Measurements from ENCODE around the gene VTI1A. TPM values are rescaled to one million over a fixed set of nuclear protein-coding genes. Genes with fewer than 3 reads are reported as not detected.

VTI1A gene
- total and polyA plus RNA-seq, 9 of the 15 experiments (the other 6 are each of a cell fraction or from before 2014, with no cell fraction given): 9.3 to 21.4 (median 16.0) TPM

- H3K4me3 ChIP-seq: no peak overlapping the region
- no peaks in the 10 kb centered on the region for H3K9me3 ChIP-seq (replicated peaks; ENCODE audit: control insufficient read depth, insufficient read depth, low read depth, low read length)
- no peak overlapping the region for H2AFZ ChIP-seq (ENCODE audit: low read depth, low read length)
- DNase-seq (ENCODE audit: extremely low read depth in 1 of 4, low spot score in 3 of 4) (no peak), FAIRE-seq (no peak), ATAC-seq (no peak)
- no peaks in the 10 kb centered on the region for H3K27me3 ChIP-seq (ENCODE audit: control insufficient read depth in 2 of 2, insufficient read depth in 2 of 2, low read length in 2 of 2)
- POLR2A ChIA-PET: no interaction called here
- H3K9me1 ChIP-seq (ENCODE audit: control insufficient read depth, insufficient read depth, low read length): no peaks in the 10 kb centered on the region
- H3K36me3 ChIP-seq (ENCODE audit: control insufficient read depth, insufficient read depth, low read length): no peaks in the 10 kb centered on the region
- WGBS (ENCODE audit: insufficient coverage, low coverage, missing lambda C conversion rate): 19% methylated on average over 3 of the region's 3 CpGs
- no peak overlapping the region for H3K9ac ChIP-seq (ENCODE audit: insufficient read depth in 1 of 2, low read depth in 2 of 2, low read length in 2 of 2)
- H3K4me2 ChIP-seq (ENCODE audit: insufficient read depth, low read length): no peak overlapping the region
- no peaks in the 10 kb centered on the region; a peak in 1 of 5 replicates for H3K4me1 ChIP-seq (replicated peaks in 1 of 2; ENCODE audit: control insufficient read depth in 2 of 2, insufficient read depth in 2 of 2, low read length in 2 of 2)
- no peak overlapping the region for H3K27ac ChIP-seq (ENCODE audit: extremely low read depth, low read depth, low read length)
- CTCF ChIA-PET (ENCODE audit: low intra/inter-chr PET ratio): no interaction called here
- no TSS peak for BruUV-seq (replicated peaks)
- no peaks in the 10 kb centered on the region for H3K79me2 ChIP-seq (ENCODE audit: control insufficient read depth, insufficient read depth, low read length)
- no peaks in the 10 kb centered on the region for H4K20me1 ChIP-seq (replicated peaks; ENCODE audit: control insufficient read depth, insufficient read depth, low read length)
- intact Hi-C loops (cut with micrococcal nuclease) (no loop called here), in situ Hi-C loops (cut with MboI) (no loop called here)
- no peak for TF ChIP-seq ZNF347 (CRISPR knock-in tag; IDR thresholded peaks at IDR 0.05; ENCODE audit: low read depth)
- no peak for TF ChIP-seq CBFB (CRISPR knock-in tag; IDR thresholded peaks at IDR 0.05)
- no peak for TF ChIP-seq FOXA3 (CRISPR knock-in tag; conservative IDR thresholded peaks at IDR 0.05 in 1 of 2, IDR thresholded peaks at IDR 0.05 in 1 of 2)
- no peak for TF ChIP-seq POLR2H (tag; IDR thresholded peaks at IDR 0.05; ENCODE audit: low read depth)
- TF ChIP-seq ZBED1 (IDR thresholded peaks at IDR 0.05): no peak
- TF ChIP-seq, protein P1, sequence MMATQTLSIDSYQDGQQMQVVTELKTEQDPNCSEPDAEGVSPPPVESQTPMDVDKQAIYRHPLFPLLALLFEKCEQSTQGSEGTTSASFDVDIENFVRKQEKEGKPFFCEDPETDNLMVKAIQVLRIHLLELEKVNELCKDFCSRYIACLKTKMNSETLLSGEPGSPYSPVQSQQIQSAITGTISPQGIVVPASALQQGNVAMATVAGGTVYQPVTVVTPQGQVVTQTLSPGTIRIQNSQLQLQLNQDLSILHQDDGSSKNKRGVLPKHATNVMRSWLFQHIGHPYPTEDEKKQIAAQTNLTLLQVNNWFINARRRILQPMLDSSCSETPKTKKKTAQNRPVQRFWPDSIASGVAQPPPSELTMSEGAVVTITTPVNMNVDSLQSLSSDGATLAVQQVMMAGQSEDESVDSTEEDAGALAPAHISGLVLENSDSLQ (IDR thresholded peaks at IDR 0.05): no peak
- no peak for TF ChIP-seq ZNF146 (CRISPR knock-in tag; IDR thresholded peaks at IDR 0.05; ENCODE audit: unreplicated experiment)
- TF ChIP-seq NCOA4 (IDR thresholded peaks at IDR 0.05; ENCODE audit: partially characterized antibody): no peak
- TF ChIP-seq TCF3 (CRISPR knock-in tag; IDR thresholded peaks at IDR 0.05): no peak
- TF ChIP-seq GTF3C2 (IDR thresholded peaks at IDR 0.05; ENCODE audit: borderline replicate concordance, extremely low read depth, insufficient read length): no peak
- TF ChIP-seq ZNF699 (CRISPR knock-in tag; IDR thresholded peaks at IDR 0.05; ENCODE audit: insufficient replicate concordance): no peak
- TF ChIP-seq, protein P2, sequence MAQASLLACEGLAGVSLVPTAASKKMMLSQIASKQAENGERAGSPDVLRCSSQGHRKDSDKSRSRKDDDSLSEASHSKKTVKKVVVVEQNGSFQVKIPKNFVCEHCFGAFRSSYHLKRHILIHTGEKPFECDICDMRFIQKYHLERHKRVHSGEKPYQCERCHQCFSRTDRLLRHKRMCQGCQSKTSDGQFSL (CRISPR knock-in tag; IDR thresholded peaks at IDR 0.05): no peak
- TF ChIP-seq, protein P2 (tag; IDR thresholded peaks at IDR 0.05): no peak
- TF ChIP-seq, protein P3, sequence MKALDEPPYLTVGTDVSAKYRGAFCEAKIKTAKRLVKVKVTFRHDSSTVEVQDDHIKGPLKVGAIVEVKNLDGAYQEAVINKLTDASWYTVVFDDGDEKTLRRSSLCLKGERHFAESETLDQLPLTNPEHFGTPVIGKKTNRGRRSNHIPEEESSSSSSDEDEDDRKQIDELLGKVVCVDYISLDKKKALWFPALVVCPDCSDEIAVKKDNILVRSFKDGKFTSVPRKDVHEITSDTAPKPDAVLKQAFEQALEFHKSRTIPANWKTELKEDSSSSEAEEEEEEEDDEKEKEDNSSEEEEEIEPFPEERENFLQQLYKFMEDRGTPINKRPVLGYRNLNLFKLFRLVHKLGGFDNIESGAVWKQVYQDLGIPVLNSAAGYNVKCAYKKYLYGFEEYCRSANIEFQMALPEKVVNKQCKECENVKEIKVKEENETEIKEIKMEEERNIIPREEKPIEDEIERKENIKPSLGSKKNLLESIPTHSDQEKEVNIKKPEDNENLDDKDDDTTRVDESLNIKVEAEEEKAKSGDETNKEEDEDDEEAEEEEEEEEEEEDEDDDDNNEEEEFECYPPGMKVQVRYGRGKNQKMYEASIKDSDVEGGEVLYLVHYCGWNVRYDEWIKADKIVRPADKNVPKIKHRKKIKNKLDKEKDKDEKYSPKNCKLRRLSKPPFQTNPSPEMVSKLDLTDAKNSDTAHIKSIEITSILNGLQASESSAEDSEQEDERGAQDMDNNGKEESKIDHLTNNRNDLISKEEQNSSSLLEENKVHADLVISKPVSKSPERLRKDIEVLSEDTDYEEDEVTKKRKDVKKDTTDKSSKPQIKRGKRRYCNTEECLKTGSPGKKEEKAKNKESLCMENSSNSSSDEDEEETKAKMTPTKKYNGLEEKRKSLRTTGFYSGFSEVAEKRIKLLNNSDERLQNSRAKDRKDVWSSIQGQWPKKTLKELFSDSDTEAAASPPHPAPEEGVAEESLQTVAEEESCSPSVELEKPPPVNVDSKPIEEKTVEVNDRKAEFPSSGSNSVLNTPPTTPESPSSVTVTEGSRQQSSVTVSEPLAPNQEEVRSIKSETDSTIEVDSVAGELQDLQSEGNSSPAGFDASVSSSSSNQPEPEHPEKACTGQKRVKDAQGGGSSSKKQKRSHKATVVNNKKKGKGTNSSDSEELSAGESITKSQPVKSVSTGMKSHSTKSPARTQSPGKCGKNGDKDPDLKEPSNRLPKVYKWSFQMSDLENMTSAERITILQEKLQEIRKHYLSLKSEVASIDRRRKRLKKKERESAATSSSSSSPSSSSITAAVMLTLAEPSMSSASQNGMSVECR (CRISPR knock-in tag; IDR thresholded peaks at IDR 0.05): no peak
- no peak for TF ChIP-seq BCOR (IDR thresholded peaks at IDR 0.05)
Measured at GRCh38 chr10:112525200-112525599, 78.2 kb downstream of the VTI1A start.

All from K562 (cell line).